ENCODE results near the gene SETD5. TPM values are rescaled to one million over a fixed set of nuclear protein-coding genes. Genes with fewer than 3 reads are reported as not detected.

SETD5 gene
- total and polyA plus RNA-seq, 2 of the 4 experiments (the other 2 are of a cell fraction) = 42.7 to 62.9 TPM

DNA sequence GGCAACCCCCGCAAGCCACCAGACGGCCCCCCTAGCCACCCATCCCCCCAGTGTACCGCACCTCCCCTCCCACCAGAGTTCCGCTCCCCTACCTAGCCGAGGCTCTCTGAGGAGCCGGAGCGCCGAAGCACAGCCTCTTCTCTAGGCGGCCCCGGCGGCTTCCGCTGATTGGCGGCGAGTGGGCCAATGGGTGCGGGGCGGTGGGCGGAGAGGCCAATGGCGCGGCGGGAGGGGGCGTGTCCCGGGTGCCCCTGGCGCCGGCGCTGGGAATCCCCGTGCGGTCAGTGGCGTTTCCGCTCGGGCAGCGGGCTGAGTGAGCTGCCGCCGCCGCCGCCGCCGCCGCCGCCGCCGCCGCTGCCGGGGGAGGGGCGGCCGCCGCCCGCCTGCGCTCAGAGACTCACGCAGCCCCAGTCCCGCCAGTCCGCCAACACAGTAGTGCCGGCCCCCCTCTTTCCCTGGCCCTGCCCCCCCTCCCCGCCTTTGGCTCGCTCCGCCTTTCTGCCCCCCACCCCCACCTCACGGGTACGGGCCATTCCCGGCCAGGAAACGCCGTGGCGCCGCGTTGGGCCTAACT lies at the start of gene SETD5 (continued):
- TF ChIP-seq, protein P1, sequence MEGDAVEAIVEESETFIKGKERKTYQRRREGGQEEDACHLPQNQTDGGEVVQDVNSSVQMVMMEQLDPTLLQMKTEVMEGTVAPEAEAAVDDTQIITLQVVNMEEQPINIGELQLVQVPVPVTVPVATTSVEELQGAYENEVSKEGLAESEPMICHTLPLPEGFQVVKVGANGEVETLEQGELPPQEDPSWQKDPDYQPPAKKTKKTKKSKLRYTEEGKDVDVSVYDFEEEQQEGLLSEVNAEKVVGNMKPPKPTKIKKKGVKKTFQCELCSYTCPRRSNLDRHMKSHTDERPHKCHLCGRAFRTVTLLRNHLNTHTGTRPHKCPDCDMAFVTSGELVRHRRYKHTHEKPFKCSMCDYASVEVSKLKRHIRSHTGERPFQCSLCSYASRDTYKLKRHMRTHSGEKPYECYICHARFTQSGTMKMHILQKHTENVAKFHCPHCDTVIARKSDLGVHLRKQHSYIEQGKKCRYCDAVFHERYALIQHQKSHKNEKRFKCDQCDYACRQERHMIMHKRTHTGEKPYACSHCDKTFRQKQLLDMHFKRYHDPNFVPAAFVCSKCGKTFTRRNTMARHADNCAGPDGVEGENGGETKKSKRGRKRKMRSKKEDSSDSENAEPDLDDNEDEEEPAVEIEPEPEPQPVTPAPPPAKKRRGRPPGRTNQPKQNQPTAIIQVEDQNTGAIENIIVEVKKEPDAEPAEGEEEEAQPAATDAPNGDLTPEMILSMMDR (conservative IDR thresholded peaks at IDR 0.05; ENCODE audit: low read depth, low read length) = no peak
- TF ChIP-seq CEBPB (IDR thresholded peaks at IDR 0.05; ENCODE audit: low read depth, low read length) (no peak), MAZ (IDR thresholded peaks at IDR 0.05; ENCODE audit: borderline replicate concordance, low read depth, low read length) (peak; percentile 9; the same call in 1 of the 2 replicates), RFX5 (IDR thresholded peaks at IDR 0.05; ENCODE audit: low read depth, low read length) (no peak), BHLHE40 (IDR thresholded peaks at IDR 0.05; ENCODE audit: low read depth, low read length) (0 out of 2 replicates have a peak, but pooled peaks have one; percentile 6)
- TF ChIP-seq, protein P2, sequence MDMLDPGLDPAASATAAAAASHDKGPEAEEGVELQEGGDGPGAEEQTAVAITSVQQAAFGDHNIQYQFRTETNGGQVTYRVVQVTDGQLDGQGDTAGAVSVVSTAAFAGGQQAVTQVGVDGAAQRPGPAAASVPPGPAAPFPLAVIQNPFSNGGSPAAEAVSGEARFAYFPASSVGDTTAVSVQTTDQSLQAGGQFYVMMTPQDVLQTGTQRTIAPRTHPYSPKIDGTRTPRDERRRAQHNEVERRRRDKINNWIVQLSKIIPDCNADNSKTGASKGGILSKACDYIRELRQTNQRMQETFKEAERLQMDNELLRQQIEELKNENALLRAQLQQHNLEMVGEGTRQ (IDR thresholded peaks at IDR 0.05; ENCODE audit: low read depth, low read length) = no peak

Measured in IMR-90 (cell line).